HG02678 (cell line): ENCODE results near the gene DDIT4.
"Not testable (repeated sequence)": the region's sequence is repeated elsewhere in the genome, so short reads cannot be mapped to it uniquely, and the experiment has no call there.

Experiments
- ATAC-seq: cut with Tn5 transposase; IDR thresholded peaks from one replicate; pipeline ENCODE4 v1.9.1; 2021; ENCODE audit warnings: mild to moderate bottlenecking, moderate library complexity; ENCODE audit not compliant: unreplicated experiment

DDIT4 gene

DNA sequence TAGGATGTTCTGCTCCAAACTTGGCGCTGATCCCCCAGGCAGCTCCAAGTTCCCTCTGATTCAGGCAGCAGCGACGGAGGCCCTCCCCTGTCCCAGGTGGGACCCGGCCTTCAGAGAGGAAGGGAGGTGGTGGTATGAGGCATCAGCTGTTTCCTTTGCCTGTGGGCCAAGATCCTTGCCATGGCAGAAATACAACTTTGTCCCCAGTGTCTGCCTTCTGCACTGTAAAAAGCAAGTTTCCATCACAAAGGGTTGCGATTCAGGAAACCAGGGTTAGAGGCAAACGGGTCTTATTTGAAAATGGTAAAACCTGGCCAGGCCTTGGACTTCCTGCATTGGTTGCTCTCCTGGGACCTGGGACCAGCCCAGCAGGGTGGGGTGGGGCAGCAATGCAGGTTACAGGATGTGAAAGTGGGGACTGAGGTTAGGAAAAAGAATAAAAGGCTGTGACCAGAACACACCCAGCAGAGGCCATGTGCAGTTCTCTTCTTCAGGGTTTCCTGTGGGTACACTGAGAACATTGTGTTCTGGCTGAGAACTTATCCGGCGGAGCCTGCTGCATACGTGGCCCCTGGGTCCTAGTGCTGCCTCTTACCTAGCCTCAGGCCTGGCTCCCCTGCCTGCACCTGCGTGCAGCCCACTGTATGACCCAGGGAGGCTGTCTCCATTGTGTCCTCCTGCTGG lies 25.1 kb upstream of the DDIT4 start:
- ATAC-seq: peak; percentile 85

DNA sequence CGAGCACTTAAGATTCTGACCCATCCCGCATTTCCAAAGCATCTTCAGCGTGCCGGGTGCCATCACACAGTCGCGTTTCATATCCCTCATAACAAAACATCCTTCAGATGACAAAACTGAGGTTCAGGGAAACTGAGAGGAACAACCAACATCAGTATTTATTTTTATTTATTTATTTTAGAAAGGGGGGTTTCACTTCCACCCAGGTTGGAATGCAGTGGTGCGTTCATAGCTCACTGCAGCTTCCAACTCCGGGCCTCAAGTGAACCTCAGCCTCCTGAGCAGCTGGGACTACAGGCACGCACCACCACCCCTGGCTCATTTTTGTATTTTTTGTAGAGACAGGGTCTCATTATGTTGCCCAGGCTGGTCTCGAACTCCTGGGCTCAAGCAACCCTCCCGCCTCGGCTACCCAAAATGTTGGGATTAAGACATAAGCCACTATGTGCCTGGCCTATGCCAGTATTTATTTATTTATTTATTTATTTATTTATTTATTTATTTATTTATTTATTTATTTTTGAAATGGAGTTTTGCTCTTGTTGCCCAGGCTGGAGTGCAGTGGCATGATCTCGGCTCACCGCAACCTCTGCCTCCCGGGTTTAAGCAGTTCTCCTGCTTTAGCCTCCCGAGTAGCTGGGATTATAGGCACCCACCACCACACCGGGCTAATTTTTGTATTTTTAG lies 24.4 kb upstream of the DDIT4 start:
- not testable (repeated sequence) for ATAC-seq

DNA sequence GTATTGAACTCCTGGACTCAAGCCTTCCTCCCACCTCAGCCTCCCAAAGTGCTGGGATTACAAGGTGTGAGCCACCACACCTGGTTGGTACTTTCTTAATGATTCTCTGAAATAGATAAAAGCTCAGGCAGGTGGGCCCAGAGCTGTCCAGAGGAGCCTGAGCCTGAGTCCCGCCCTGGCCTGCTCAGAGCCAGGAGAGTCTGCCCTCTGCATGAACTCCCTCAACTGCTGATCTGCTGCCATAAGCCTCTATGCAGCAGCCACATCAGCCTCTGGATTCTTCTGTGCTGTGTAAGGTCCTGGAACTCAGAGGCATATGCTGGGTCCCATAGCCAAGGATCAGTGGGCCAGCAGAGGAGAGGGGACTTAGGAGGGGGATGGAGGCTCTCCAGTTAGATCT lies 23.1 kb upstream of the DDIT4 start:
- no peak for ATAC-seq

DNA sequence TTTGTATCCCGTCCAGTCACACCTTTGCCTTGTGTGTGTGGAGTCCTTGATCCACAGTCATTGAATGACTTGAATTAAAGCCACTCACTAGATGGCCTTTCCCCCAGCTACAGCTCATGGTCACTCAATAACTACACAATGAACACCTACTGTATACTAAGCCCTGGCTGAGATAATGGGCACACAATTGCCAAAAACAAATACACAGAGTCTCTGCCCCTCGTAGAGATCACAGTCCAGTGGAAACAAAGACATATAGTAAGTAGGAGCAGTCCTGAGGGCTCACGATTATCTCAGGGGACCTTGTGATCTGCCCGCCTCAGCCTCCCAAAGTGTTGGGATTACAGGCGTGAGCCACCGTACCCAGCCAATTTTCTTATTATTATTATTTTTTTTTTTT lies 22.1 kb upstream of the DDIT4 start:
- ATAC-seq: no peak

DNA sequence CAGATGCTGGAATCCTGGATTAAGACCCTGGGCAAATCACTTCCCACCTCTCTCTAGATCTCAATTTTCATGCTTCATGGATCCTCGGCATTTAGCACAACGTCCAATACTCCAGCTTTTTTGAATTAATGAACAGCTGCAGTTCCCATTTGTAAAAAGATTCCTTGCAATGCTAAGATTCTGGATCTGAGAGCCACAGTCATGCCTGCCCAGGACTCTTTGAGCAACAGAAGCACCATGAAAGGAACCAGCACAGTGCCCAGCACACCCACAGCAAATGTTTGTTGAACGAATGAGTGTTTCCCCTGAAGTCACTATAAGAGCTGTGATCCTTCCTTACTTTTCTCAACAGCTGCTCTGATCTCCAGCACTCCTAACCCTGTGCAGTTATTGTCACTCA lies 20.8 kb upstream of the DDIT4 start:
- ATAC-seq: no peak

DNA sequence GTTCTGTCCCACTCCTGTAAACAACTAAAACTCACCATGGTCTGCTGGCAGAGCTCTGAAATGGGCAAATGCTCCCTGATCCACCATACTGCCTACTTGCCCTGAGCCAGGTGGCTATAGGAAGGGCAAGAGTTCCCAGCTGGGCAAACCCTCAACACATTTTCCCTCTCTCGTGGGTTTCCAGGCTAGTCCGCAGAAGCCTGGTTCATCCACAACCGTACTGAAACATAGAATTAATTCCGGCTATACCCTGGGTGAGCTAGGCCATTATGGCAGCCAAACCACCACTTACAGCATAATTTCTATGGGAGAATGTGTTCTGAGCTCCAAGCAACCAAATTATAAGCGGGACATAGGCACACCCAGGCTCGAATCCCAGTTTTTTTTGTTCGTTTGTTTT lies 20.1 kb upstream of the DDIT4 start:
- ATAC-seq: no peak

DNA sequence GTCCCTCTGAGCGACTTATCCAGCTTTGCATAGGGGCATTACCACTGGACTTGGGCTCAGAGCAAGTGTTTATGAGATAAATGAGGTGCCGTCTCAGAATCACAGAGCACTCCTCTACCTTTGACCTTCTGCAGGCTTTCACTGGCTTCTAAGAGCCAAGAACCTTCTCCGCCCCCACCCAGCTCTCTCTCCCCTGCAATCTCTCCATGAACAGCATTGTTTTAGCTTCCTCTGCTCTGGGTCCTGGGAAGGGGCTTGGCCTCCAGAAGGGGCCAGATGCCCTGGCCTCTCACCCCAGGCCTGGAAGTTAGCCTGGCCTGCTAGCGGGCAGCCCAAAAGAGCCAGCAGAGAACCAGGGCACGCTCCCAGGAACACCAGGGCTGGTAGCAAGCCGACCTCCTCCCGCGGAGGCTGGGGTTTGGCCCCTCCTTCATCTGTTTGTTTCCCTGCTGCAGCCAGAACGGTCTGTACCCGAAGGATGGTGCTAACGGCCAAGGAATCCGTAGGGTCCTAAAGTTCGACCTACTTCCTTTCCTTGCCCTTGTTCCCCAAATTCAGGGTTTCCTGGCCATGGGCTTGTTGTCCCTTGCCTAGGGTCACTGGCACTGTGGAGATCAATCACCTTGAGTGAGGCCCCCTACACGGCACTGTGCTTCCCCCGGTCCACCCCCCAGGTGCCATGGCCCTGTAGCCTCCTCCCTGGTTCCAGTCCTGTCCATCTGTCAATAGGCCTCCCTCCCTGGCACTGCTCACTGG lies 18.7 kb upstream of the DDIT4 start:
- peak; percentile 50 for ATAC-seq

DNA sequence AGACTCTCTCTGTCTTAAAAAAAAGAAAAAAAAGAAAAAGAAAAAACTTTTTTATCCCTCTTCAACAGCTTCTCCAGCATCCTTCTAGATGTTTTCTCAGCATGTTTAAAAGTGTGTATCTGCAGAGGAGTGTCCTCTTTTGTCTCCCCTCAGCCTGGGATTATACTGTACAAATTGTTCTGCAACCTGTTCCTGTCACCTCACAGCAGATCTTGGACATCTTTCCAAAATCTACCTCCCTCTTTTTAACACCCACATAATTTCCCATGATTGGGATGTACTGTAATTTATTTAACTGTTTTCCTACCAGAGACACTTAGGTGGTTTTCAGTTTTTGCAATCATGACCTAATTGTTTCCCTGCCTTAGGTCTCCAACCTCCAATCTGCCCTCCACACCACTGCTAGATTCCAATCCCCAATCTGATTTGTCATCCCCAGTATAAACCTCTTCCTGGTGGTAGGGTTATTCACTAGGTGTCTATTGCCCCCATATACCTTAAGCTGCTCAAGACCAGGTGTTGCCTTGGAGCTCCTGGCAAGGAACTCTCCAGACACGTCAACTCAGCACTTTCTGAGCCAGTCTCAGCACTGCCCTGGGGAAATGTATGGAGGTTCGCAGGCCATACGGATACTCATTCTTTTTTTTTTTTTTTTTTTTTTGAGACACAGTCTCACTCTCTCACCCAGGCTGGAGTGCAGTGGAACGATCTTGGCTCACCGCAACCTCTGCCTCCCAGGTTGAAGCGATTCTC lies 17.6 kb upstream of the DDIT4 start:
- no peak for ATAC-seq

DNA sequence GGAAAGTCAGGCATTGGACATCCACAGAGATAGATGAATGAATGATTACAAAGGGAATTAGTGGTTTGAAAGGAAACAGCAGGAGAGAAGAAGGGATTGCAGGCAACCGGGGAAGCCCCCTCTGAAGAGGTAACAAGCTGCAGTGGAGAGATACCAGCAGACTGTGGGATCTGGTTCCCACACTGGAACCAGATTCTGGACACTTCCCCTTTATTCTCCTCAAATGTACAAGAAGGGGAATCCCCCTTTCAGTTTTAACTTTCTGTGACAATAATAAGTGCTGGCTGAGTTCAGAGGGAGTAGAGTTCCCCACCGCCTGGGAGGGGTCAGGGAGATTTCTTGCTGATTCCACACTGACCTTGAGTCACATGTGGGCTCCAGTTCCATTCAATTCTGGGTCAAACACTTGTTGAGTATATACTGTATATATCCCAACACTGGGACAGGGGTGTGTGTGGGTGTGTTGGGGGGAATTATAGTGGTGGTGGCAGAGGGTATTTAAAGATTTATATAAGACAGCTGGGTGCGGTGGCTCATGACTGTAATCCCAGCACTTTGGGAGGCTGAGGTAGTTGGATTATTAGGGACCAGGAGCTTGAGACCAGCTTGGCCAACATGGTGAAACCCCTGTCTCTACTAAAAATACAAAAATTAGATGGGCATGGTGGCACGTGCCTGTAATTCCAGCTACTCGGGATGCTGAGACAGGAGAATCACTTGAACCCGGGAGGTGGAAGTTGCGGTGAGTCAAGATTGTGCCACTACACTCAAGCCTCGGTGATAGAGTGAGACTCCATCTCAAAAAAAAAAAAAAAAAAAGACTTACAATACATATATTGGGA lies 16.5 kb upstream of the DDIT4 start:
- ATAC-seq: no peak

DNA sequence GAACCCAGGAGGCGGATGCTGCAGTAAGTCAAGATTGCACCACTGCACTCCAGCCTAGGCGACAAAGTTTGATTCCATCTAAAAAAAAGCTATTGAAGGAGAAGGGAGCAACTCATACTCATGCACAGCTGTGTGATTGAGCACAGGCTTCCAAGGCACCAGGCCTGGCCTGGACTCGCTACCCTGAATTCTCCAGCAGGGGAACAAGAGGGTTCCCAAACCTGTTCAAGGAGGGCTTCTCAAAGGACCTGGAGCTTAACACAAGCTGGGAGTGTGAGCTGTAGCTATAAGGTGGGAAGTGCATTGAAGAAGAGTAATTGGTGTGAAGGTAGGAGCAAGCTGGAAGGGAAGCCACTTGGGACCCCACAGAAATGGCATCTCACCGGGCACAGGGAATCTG lies 15.1 kb upstream of the DDIT4 start:
- ATAC-seq: no peak

DNA sequence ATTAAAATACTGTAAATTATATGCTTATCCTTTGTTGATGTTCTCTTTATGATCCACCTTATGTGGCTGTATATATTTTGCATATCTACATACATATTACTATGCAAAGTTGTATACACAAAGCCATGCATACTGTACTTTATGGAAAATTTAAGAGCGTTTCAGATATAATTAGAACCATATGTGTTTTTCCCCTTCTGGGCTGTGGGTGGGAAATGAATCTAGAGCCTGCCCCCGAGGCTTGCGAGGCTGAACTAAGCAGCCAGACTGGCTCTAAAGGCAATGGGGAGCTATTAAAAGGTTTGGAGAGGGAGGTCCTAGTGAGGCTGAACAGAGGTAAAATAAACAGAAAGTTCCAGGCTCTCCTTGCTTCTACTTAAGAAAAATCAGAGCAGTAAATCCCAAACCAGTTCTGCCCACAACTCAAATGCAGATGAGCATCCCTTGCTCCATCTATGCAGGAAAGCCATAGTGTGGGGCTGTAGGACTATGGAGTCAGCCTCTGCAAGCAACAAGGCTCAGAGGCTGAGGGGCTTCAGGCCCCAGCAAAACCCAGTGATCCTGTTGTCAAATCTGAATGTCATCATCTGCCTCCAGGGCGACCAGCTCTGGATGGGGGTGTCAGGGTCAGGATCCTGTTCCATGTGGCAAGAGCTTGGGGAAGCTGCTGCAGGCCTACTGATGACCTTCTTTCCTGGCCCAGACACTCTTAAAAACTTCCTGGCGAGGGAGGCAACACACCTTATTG lies 14.1 kb upstream of the DDIT4 start:
- ATAC-seq: no peak

DNA sequence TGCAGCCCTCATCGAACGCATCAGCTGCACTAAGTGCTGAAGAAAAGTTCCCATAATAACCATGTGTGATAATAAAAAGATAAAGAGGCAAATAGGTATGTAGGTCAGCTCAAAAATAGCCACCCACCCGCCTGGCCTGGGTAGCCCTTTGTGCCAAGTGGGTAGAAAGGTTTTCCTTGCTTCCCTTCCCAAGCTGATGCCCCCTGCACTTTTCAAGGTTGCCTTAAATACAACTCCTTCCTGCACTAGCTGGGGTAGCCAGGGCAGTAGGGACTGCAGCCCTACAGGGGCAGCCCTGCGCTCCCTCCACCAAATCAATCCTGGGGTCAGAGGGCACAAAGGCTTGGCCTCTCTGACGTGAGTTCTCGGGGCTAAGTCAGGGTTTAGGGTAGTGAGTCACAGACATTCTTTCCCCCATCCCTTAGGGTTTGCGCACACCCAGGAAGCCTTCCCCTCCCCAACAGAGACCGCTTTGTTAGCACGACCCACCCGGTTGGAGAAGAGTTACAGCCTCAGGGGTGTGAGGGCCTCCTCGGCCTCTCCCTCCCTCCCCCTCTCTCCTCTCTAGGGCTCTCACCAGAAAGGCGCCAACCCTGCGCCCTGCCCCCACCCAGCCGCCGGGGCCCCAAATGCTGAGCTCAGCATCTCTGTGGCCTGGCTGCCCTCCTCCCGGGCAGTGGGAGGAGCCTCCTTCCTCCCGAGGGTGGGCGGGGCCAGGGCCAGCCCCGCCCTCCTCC lies 13.3 kb upstream of the DDIT4 start:
- ATAC-seq: peak; percentile 72

DNA sequence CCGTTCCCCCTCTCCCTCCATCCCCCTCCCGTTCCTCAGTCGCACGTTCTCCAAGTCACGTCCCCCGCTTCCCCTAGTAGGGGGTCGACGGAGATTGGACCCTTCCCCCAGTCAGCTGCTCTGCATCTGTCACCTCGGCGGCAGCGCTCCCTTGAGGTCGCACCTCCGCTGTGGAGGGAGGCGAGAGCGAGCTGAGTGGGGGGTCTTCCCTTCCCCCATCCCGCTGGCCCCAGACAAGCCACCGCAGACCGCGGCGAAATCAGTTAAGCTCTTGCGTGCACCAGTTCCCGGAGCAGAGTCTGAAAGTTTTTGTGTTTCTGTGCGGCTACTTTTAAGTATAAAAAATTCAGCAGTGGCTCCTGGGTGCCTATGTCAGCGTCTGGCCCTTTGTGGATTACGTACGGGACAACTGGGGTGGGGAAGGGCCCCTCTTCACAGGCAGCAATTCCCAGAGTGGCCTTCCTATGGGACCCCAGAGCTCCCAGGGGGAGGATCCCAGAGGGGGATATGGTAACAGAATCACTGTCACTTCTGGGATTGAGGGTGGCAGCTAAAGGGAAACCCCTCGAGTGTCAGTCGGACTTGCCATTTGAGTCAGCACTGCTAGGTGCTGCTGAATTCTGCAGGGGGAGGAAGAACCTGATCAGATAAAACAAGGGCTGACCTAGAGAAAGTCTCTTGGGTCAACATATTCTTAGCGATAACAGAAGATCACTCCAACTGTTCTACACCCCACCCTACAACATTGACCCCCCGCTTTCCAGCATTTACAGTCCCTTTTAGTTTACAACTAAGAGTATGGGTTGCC lies 12.5 kb upstream of the DDIT4 start:
- ATAC-seq: peak; percentile 49

DNA sequence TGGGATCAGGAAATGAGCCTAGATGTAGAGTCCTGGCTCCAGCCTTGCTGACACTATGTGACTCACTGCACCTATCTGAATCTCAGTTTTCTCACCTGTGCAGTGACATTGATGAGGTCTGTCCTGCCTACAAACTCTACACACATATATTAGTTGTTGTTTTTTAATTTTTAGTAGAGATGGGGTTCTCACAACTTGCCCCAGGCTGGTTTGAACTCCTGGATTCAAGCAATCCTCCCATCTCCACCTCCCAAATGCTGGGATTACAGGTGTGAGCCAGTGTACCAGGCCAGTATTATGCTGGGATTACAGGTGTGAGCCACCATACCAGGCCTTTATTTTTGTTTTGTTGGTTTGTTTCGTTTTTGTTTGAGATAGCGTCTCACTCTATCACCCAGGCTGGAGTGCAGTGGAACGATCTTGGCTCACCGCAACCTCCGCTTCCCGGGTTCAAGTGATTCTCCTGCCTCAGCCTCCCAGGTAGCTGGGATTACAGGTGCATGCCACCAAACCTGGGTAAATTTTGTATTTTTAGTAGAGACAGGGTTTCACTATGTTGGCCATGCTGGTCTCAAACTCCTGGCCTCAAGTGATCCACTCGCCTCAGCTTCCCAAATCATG lies 11.8 kb upstream of the DDIT4 start:
- no peak for ATAC-seq

DNA sequence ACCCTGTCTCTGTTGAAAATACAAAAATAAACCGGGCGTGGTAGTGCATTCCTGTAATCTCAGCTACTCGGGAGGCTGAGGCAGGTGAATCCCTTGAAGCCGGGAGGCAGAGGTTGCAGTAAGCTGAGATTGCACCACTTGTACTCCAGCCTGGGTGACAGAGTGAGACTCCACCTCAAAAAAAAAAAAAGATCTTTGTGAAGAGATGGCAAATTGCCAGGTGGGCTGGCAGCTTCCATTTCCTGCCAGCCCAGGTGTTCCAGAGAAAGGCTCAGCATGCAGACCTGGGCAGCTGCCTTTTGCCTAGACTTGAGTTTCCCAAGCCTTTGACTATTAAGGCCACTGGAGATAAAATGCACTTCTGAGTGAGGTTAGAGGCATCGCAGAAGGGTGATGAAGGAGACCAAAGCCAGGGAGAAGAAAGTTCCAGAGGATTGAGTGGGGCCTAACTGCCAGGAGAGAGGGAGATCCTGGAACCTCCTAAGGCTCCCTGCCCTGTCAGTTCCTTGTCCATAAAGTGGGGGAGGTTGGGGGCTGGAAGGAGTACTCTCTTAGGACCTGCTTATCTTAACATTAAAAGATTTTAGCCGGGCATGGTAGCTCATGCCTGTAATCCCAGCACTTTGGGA lies 10.0 kb upstream of the DDIT4 start:
- ATAC-seq: no peak

DNA sequence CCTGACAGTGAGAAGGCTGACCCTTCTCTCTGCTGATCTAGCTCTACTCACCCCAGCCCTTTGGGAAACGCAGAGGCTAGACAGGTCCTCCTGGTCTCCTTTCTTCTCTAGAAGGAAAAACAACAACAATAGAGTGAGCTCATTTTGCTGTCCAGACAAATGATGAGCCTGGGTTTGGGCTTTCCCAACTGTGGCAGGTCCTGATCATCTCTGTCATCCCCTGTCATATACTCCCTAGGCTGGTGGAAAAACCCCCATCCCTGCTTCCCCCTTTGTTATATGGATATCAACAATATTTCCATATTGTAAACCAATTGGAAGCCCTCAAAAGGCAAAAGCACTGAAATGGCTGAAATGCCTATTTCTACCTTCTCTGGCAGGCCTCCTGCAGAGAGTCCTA lies 9.2 kb upstream of the DDIT4 start:
- no peak for ATAC-seq

DNA sequence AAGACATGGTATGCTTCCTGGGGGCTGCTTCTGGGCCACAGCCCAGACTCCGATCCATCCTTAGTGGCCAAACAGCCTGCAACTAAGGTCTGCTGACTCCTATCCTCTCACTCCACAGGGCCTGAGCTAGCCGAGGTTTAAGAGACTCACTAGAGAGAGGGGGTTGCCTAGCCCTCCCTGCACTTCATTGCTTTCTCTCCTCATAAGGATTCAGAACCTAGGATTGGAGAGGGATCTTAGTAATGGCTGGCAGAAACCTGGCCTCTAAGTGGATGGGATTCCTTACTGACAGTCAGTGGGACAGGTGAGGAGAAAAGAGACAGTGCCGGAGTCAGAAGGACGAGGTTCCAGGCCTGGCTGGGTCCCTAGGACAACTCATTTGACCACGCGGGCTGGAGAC lies 8.2 kb upstream of the DDIT4 start:
- no peak for ATAC-seq
